Ishikawa (cell line): Measurements from ENCODE around the gene PNPLA3.

Source experiments
- CEBPB ChIP-seq: IDR thresholded peaks from 2 replicates; pipeline ENCODE4 v1.6.1; 2012
- CREB1 ChIP-seq: IDR thresholded peaks from 2 replicates; pipeline ENCODE4 v1.6.1; 2012; ENCODE audit warnings: low read depth
- EGR1 ChIP-seq: IDR thresholded peaks from 2 replicates; pipeline ENCODE4 v1.6.1; 2012
- EP300 ChIP-seq: IDR thresholded peaks from 2 replicates; pipeline ENCODE4 v1.6.1; 2012; ENCODE audit warnings: borderline replicate concordance
- FOXM1 ChIP-seq: IDR thresholded peaks from 2 replicates; pipeline ENCODE4 v1.6.1; 2012; ENCODE audit warnings: low read depth, borderline replicate concordance
- MAX ChIP-seq: IDR thresholded peaks from 2 replicates; pipeline ENCODE4 v1.6.1; 2012
- NFIC ChIP-seq: IDR thresholded peaks from 2 replicates; pipeline ENCODE4 v1.6.1; 2012
- RAD21 ChIP-seq: IDR thresholded peaks from 2 replicates; pipeline ENCODE4 v1.6.1; 2012; ENCODE audit warnings: low read depth
- REST ChIP-seq: IDR thresholded peaks from 2 replicates; pipeline ENCODE4 v1.6.1; 2012; ENCODE audit warnings: low read depth, mild to moderate bottlenecking
- TAF1 ChIP-seq: IDR thresholded peaks from 2 replicates; pipeline ENCODE4 v1.6.1; 2012; ENCODE audit warnings: low read depth, mild to moderate bottlenecking
- TCF12 ChIP-seq: IDR thresholded peaks from 2 replicates; pipeline ENCODE4 v1.6.1; 2012; ENCODE audit warnings: low read depth
- TEAD4 ChIP-seq: IDR thresholded peaks from 2 replicates; pipeline ENCODE4 v1.6.1; 2012
- USF1 ChIP-seq: IDR thresholded peaks from 2 replicates; pipeline ENCODE4 v1.6.1; 2012
- YY1 ChIP-seq: IDR thresholded peaks from 2 replicates; pipeline ENCODE4 v1.6.1; 2012; ENCODE audit warnings: low read depth
- ZBTB7A ChIP-seq: IDR thresholded peaks from 2 replicates; pipeline ENCODE4 v1.6.1; 2012; ENCODE audit warnings: low read depth

PNPLA3 gene

GRCh38 chr22:43971112-43971511 lies 47.5 kb downstream of the PNPLA3 start:
- TF ChIP-seq NFIC (no peak), MAX (no peak), REST (no peak), FOXM1 (no peak), TCF12 (no peak), RAD21 (no peak), TAF1 (no peak), ZBTB7A (no peak), YY1 (no peak)

- no peak for TF ChIP-seq FOXM1
- no peak for TF ChIP-seq REST
- no peak for TF ChIP-seq RAD21
- TF ChIP-seq ZBTB7A: no peak
Measured at GRCh38 chr22:43972931-43973462, 49.4 kb downstream of the PNPLA3 start.

GRCh38 chr22:43974028-43974545 lies 50.5 kb downstream of the PNPLA3 start:
- no peak for TF ChIP-seq EGR1
- TF ChIP-seq NFIC: no peak
- TF ChIP-seq TAF1: no peak
- TF ChIP-seq CREB1: no peak
- TF ChIP-seq MAX: no peak
- TF ChIP-seq YY1: no peak
- no peak for TF ChIP-seq EP300
- TF ChIP-seq ZBTB7A: no peak
- TF ChIP-seq TEAD4: no peak
- TF ChIP-seq USF1: no peak
- no peak for TF ChIP-seq CEBPB
- no peak for TF ChIP-seq RAD21
- TF ChIP-seq REST: no peak

GRCh38 chr22:43975041-43975440 lies 51.4 kb downstream of the PNPLA3 start:
- TF ChIP-seq USF1 (no peak), MAX (no peak), CEBPB (no peak), FOXM1 (no peak), CREB1 (no peak), NFIC (no peak), EP300 (no peak), EGR1 (no peak), ZBTB7A (no peak), TAF1 (no peak), REST (no peak), TEAD4 (no peak), TCF12 (no peak)
